Mammary epithelial cell (primary cell): Measurements from ENCODE around the gene GPC5.

ENCODE experiments used
- EZH2 ChIP-seq: IDR thresholded peaks from 2 replicates; pipeline ENCODE4 v1.6.1; 2012; ENCODE audit warnings: low read length, inconsistent platforms, borderline replicate concordance
- TF ChIP-seq, protein P1 (sequence below), 2 donors: IDR thresholded peaks in 1 of 2; conservative IDR thresholded peaks in 1 of 2; 2 replicates each; pipeline ENCODE4 v1.5.1; 2011 to 2012; ENCODE audit warnings: inconsistent platforms in 2 of 2, low read length in 2 of 2, mild to moderate bottlenecking in 2 of 2, control low read depth in 1 of 2, low read depth in 1 of 2; ENCODE audit not compliant: insufficient read depth in 1 of 2; ENCODE audit errors: extremely low read depth in 1 of 2

DNA sequence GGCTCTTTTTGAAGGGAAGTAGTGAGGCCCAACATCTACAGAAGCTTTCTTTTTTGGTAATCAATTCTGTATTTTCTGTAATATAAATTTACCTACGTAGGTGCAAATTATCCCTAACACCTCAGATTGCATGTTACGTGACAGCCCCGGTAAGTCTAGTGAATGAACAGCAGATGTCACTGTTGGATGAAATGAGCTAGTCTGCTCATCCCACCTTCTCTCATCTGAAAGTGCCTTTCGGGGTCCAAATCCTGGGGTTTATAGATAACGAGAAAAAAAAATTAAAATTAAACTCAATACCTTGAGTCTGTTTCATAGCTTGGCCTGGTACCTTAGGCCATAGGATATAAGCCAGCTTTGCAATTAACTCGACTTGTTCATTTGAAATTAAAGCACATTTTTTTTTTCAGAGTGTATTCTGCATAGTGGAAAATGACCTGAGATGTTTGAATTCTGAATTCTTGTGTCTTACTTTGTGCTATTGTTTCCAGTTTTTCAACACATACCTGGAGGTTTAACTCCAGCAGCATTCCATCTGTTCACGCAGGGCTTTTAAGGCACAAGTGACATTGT, 548.2 kb downstream of the GPC5 start:
- TF ChIP-seq, protein P1, sequence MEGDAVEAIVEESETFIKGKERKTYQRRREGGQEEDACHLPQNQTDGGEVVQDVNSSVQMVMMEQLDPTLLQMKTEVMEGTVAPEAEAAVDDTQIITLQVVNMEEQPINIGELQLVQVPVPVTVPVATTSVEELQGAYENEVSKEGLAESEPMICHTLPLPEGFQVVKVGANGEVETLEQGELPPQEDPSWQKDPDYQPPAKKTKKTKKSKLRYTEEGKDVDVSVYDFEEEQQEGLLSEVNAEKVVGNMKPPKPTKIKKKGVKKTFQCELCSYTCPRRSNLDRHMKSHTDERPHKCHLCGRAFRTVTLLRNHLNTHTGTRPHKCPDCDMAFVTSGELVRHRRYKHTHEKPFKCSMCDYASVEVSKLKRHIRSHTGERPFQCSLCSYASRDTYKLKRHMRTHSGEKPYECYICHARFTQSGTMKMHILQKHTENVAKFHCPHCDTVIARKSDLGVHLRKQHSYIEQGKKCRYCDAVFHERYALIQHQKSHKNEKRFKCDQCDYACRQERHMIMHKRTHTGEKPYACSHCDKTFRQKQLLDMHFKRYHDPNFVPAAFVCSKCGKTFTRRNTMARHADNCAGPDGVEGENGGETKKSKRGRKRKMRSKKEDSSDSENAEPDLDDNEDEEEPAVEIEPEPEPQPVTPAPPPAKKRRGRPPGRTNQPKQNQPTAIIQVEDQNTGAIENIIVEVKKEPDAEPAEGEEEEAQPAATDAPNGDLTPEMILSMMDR (conservative IDR thresholded peaks at IDR 0.05 in 1 of 2, IDR thresholded peaks at IDR 0.05 in 1 of 2; ENCODE audit: extremely low read depth in 1 of 2, insufficient read depth in 1 of 2, low read depth in 1 of 2, low read length in 2 of 2) = peak; percentile 20 to 59
- TF ChIP-seq EZH2 = no peak
